Right lobe of liver (tissue), 6 donors: ENCODE results near the gene TMEM33. TPM values are rescaled to one million over a fixed set of nuclear protein-coding genes. Genes with fewer than 3 reads are reported as not detected.

Experiments used
- ATAC-seq, 4 donors: fragments of 200-7000 bp; cut with Tn5 transposase; one replicate each; pipeline ENCODE4 v1.9.1; 2020; ENCODE audit warnings: mild to moderate bottlenecking in 4 of 4, moderate library complexity in 4 of 4
- DNase-seq, 3 donors: peaks; one replicate each; pipeline ENCODE4 v3.0.0-alpha.2; 2020
- H3K27ac ChIP-seq, 3 donors: fragments of 200-600 bp; one replicate each; pipeline ENCODE4 v1.8.0; 2022
- H3K27me3 ChIP-seq, 2 donors: fragments of 200-600 bp; one replicate each; pipeline ENCODE4 v1.8.0; 2022
- H3K36me3 ChIP-seq, 4 donors: fragments of 200-600 bp; sonication (generic) in 1 of 4; one replicate each; pipeline versions ENCODE4 v1.5.1 to v1.8.0; 2017 to 2022; ENCODE audit warnings: control low read depth in 1 of 4
- H3K4me1 ChIP-seq, 4 donors: fragments of 200-600 bp; sonication (generic) in 1 of 4; one replicate each; pipeline versions ENCODE4 v1.5.1 to v1.8.0; 2017 to 2022; ENCODE audit warnings: control low read depth in 1 of 4
- H3K4me3 ChIP-seq, 3 donors: fragments of 200-600 bp; one replicate each; pipeline ENCODE4 v1.8.0; 2022
- H3K9me3 ChIP-seq, 4 donors: fragments of 200-600 bp; sonication (generic) in 1 of 4; one replicate each; pipeline versions ENCODE4 v1.5.1 to v1.8.0; 2017 to 2022; ENCODE audit warnings: control low read depth in 1 of 4
- CTCF ChIP-seq, 4 donors: fragments of 200-600 bp in 3 of 4; fragments of 450-650 bp in 1 of 4; IDR thresholded peaks; one replicate each; pipeline versions ENCODE4 v1.5.1 to v1.8.0; 2016 to 2022; ENCODE audit warnings: antibody characterized with exemption in 4 of 4, mild to moderate bottlenecking in 2 of 4
- POLR2A ChIP-seq: fragments of 450-650 bp; IDR thresholded peaks from one replicate; pipeline ENCODE4 v1.6.1; 2017; ENCODE audit warnings: antibody characterized with exemption, mild to moderate bottlenecking
- WGBS: methylation state at CpG from one replicate; pipeline ENCODE4 v1.1.6; 2018; ENCODE audit warnings: low coverage, low lambda C conversion rate; ENCODE audit not compliant: insufficient coverage; ENCODE audit errors: missing lambda C conversion rate; 5-methylcytosine and 5-hydroxymethylcytosine counted together
- intact Hi-C, 2 donors: fragments of 100-400 bp; cut with DNase I; formaldehyde crosslinking; loops; one replicate each; pipeline versions ENCODE4 v1.11.2 to v1.14.1; 2022
- total RNA-seq, 6 experiments: library from RNA; depleted of rRNA in 2 of 6; stranded (reverse); fragments of >200 nt in 2 of 6; fragmentation: NEBNext Ultra II Directional in 3 of 6; extraction: Animal tissue kit (Norgen Biotek cat#: 25700) in 3 of 6; gene quantifications; one replicate each; pipeline versions ENCODE4 v1.1.0 to v1.2.4, GENCODE V29; 2016 to 2023
- donor health status: DM: no; HTN: yes; CAD: no.
- donor health status: DM: no; HTN: no; CAD: no.
- donor health status: DM: no; HTN: no; CAD: no.
- donor health status: DM: no; HTN: yes; CAD: no.
- donor health status: DM: no; HTN: yes; CAD: no.

Gene TMEM33
- total RNA-seq, 6 experiments from 2014 or later: 48.9 to 82.7 (median 60.8) TPM

- Histone ChIP-seq H3K27me3 (no peaks in the 10 kb centered on the region), H3K36me3 (no peaks in the 10 kb centered on the region), H3K27ac (no peak overlapping the region), H3K4me3 (no peak overlapping the region), H3K9me3 (no peaks in the 10 kb centered on the region), H3K4me1 (peaks cover 0 to 19% (median 3%) of the 10 kb centered on the region in 4 donors)
- WGBS: 68% methylated on average over 4 of the region's 4 CpGs
- DNase-seq: no peak
- intact Hi-C loops: no loop called here
- TF ChIP-seq POLR2A (no peak), CTCF (IDR thresholded peaks at IDR 0.05) (no peak)
- ATAC-seq: no peak
Observed at GRCh38 chr4:41992967-41993857, 58.0 kb downstream of the TMEM33 start.

- TF ChIP-seq POLR2A (no peak), CTCF (IDR thresholded peaks at IDR 0.05) (no peak)
- intact Hi-C loops: no loop called here
- ATAC-seq (no peak), DNase-seq (no peak)
- 85% methylated on average over 3 of the region's 3 CpGs for WGBS
- Histone ChIP-seq H3K27ac (no peak overlapping the region), H3K36me3 (no peaks in the 10 kb centered on the region), H3K4me3 (no peak overlapping the region), H3K9me3 (no peaks in the 10 kb centered on the region), H3K27me3 (no peaks in the 10 kb centered on the region), H3K4me1 (peaks cover 0 to 14% (median 3%) of the 10 kb centered on the region in 4 donors)
Observed at GRCh38 chr4:41994461-41994985, 59.3 kb downstream of the TMEM33 start.

- Histone ChIP-seq H3K27me3 (no peaks in the 10 kb centered on the region), H3K9me3 (no peaks in the 10 kb centered on the region), H3K27ac (no peak overlapping the region), H3K36me3 (no peaks in the 10 kb centered on the region), H3K4me3 (no peak overlapping the region), H3K4me1 (no peaks in the 10 kb centered on the region)
- intact Hi-C loops: no loop called here
- WGBS: 89% methylated on average over 3 of the region's 3 CpGs
- TF ChIP-seq CTCF (IDR thresholded peaks at IDR 0.05) (no peak), POLR2A (no peak)
- ATAC-seq (no peak), DNase-seq (no peak)
Observed at GRCh38 chr4:41998019-41998418, 62.8 kb downstream of the TMEM33 start.

- H3K36me3 ChIP-seq: no peaks in the 10 kb centered on the region
- no peak for TF ChIP-seq CTCF (IDR thresholded peaks at IDR 0.05)
- TF ChIP-seq POLR2A: no peak
- no peaks in the 10 kb centered on the region for H3K27me3 ChIP-seq
- H3K27ac ChIP-seq: no peak overlapping the region
- H3K9me3 ChIP-seq: no peaks in the 10 kb centered on the region
- H3K4me3 ChIP-seq: no peak overlapping the region
- intact Hi-C loops: no loop called here
- no peak for ATAC-seq
- DNase-seq: no peak
- no peaks in the 10 kb centered on the region for H3K4me1 ChIP-seq
Observed at GRCh38 chr4:41999321-41999720, 64.1 kb downstream of the TMEM33 start.
